HPDE6-E6E7 (cell line): ENCODE results near the gene ZNF679.
"Not testable (repeated sequence)": the region's sequence is repeated elsewhere in the genome, so short reads cannot be mapped to it uniquely, and the experiment has no call there.

Experiments used
- DNase-seq: peaks from one replicate; pipeline ENCODE4 v3.0.0; 2011; ENCODE audit warnings: missing footprints; ENCODE audit errors: extremely low spot score

The ZNF679 gene

GRCh38 chr7:64228174-64228573, at the start of gene ZNF679:
Gene ZNF679 (plus strand): TSS chr7:64228474. CDS start chr7:64249118, 20,644 bp downstream.
- not testable (repeated sequence) for DNase-seq

GRCh38 chr7:64180989-64181388, 47.3 kb upstream of the ZNF679 start:
- no peak for DNase-seq

GRCh38 chr7:64181586-64181985, 46.7 kb upstream of the ZNF679 start:
- DNase-seq = no peak

- no peak for DNase-seq
Measured at GRCh38 chr7:64182036-64182790, 46.1 kb upstream of the ZNF679 start.

GRCh38 chr7:64183126-64183742, 45.0 kb upstream of the ZNF679 start:
- DNase-seq = no peak

GRCh38 chr7:64183827-64184372, 44.4 kb upstream of the ZNF679 start:
- no peak for DNase-seq

GRCh38 chr7:64184376-64184775, 43.9 kb upstream of the ZNF679 start:
- DNase-seq = no peak

GRCh38 chr7:64187408-64187807, 40.9 kb upstream of the ZNF679 start:
- DNase-seq = no peak

- no peak for DNase-seq
Measured at GRCh38 chr7:64192148-64192704, 36.0 kb upstream of the ZNF679 start.

GRCh38 chr7:64192775-64193174, 35.5 kb upstream of the ZNF679 start:
- DNase-seq = no peak

- no peak for DNase-seq
Measured at GRCh38 chr7:64206903-64207302, 21.4 kb upstream of the ZNF679 start, which contains the start of gene ZNF735. Gene ZNF735 (plus strand): TSS chr7:64207203. CDS start chr7:64207203, 0 bp downstream.

- DNase-seq = not testable (repeated sequence)
Measured at GRCh38 chr7:64219710-64220298, 8.5 kb upstream of the ZNF679 start.

- DNase-seq = no peak
Measured at GRCh38 chr7:64223366-64223765, 4.9 kb upstream of the ZNF679 start.

GRCh38 chr7:64266341-64266919, 38.2 kb downstream of the ZNF679 start:
- no peak for DNase-seq

GRCh38 chr7:64277630-64278029, 49.4 kb downstream of the ZNF679 start:
- no peak for DNase-seq

GRCh38 chr7:64294701-64295420, 66.6 kb downstream of the ZNF679 start:
- DNase-seq = no peak

- DNase-seq = not testable (repeated sequence)
Measured at GRCh38 chr7:64297418-64297817, 69.1 kb downstream of the ZNF679 start.

- DNase-seq = peak; percentile 15
Measured at GRCh38 chr7:64300641-64301405, 72.5 kb downstream of the ZNF679 start.

- peak; percentile 63 for DNase-seq
Measured at GRCh38 chr7:64307254-64308015, 79.2 kb downstream of the ZNF679 start.

GRCh38 chr7:64308016-64308270, 79.7 kb downstream of the ZNF679 start:
- no peak for DNase-seq
